Daoy (cell line): ENCODE results near the gene OVOL1. TPM values are rescaled to one million over a fixed set of nuclear protein-coding genes. Genes with fewer than 3 reads are reported as not detected.
"Not testable (repeated sequence)": the region's sequence is repeated elsewhere in the genome, so short reads cannot be mapped to it uniquely, and the experiment has no call there.

Source experiments
- DNase-seq: peaks from one replicate; pipeline ENCODE4 v3.0.0-alpha.2; 2015; ENCODE audit warnings: low read depth
- total RNA-seq: library from RNA; depleted of rRNA; stranded (reverse); fragments of >200 nt; shearing (Covaris generic); gene quantifications from 2 replicates; pipeline ENCODE4 v1.2.3, GENCODE V29; 2014; rRNA removed

The OVOL1 gene
- total RNA-seq, 1 experiment from 2014 or later = not detected

DNA sequence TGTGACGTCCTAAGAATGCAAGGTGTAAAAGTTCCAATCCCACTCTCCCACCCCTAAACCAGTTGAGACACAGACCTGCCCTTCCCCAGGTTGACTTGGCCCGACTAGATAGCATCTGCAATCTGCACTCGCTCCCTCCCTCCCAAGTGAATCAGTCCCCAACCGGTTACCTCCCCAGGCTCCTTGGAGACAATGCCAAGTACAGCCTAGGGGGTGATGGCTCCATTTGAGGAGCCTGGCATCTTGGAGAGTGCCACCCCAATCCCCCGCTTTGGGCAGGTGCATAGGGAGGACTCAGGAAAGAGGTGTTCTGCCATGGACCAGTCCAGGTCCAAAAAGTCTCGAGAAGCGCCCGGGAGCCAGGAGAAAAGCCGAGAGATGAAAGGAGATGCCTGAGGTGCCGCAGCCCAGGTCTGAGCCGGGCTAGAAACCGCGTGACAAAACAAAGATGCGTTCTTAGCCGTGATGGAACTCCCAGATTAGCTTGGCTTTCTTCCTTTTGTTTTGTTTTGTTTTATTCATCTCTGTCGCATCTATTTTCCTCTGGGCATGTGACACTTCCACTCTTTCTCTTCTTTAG lies 28.2 kb downstream of the OVOL1 start:
- no peak for DNase-seq

DNA sequence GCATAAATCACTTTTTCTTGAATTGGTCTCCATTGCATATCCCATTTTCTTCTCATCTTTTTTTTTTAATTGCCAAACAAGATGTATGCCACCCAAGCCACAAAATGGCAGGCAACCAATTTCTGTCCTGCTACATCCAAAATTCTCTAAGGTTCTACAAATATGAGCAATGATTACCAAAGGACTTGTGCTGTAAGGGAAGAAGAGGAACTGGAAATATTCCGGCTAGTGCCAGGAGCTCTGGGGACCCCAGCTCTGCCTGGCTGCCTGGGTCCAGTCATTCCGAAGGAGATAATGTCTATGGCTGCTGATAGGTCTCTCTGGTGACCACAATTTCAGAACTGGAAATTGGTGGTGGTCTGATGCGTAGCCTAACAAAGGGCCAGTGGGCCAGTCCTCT lies 29.8 kb downstream of the OVOL1 start:
- DNase-seq = no peak

DNA sequence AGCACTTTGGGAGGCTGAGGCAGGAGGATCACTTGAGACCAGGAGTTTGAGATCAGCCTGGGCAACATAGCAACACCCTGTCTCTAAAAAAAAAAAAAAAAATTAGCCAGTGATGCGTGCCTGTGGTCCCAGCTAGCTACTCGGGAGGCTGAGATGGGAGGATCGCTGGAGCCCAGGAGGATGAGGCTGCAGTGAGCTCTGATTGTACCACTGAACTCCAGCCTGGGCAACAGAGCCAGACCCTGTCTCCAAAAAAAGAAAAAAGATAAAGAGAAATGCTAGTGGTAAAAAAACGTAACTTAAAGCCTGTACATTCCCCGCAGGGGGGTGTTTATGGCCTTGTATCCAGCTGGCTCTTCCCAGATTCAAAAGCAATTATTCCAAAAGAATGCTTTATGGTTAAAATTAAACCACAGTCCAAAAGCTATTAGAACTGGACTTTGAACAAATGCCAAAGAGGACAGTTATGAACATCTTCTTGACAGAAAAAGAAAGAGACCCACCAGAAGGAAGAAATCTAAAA lies 30.5 kb downstream of the OVOL1 start:
- no peak for DNase-seq

DNA sequence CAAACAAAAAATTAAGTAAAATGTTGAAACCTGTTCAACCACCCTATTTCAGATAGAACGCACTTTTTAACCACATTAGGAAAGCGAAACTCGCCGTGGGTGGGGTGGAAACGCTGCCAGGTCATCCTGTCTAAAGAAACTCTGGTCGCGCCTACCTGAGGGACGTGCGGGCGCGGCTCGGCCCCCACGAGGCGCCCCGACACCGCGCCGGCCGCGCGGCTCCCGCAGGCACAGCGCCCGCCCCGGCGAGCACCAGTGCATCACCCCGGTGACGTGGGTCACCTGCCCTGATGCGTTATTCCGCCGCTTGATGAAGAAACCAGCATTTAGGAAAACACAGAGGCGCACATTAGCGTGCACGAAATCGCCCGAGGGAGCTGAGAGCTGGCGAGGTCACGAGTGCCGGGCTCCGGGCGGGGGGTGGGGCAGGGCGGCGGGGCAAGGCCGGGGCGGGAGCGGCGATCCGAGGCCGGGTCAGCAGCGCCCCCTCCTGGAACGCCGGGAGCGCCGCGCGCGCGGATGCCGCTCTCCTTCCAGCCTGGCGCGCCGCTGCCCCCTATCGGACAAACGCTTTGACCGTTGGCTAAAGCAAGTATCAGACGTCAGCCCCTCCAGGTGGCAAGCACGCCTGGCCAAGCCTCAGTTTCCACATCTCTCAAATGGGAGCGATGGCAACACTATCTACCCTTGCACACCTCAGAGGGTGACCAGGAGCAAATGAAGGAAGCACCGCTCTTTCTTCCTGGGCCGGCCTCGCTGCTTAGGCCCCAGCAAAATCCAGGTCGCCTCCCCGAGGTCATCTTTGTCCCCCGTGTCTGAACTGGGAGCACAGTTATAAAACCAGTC lies 31.2 kb downstream of the OVOL1 start:
- DNase-seq = peak; percentile 90

DNA sequence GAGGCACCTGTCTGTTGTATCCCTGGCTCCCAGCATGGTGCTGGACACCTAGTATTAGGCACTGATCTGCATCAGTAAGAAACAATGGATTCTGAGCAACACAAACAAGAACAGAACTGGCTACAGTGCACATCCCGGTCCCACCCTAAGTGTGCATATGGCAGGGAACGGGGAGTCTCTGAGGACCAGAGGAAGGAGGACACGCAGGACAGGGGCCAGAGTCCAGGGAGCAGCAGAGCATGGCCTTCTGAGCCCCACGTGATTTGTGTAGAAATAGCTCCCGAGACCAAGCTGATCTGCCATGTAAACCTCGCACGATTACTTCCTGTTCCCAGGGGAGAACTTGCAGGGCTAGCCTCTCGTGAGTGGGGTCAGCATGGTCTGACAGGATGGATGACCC lies 34.2 kb downstream of the OVOL1 start:
- no peak for DNase-seq

DNA sequence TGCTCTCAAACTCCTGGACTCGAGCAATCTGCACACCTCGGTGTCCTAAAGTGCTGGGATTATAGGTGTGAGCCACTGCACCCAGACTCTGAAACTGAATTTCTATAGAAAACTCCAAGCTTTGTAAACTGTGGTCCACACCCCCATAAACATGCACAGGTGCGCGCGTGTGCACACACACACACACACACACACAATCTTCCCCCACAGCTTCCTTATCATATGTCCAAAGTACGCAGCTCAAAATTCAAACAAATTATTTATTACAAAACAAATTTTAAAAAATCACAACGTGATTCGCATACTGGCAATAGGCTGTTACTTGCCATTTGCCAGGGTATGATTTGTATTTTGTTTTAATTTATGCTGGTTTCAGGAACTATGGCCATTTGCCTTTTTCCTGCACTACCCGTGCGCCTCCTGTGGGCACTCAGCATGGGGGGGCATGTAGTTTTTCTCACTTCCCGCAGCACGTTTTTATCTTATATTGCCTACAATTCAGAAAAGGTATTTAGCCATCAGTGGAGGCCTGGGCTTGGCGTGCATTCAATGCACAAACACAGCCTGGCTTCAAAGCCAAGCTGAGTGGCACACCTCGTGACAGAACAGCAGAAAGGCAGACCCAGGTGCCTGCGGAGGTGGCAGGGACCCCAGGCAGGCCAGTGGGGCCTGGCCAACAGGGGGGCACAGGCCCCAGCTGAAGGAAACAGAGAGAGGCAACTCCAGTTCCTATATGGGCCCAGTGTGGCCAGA lies 36.1 kb downstream of the OVOL1 start:
- DNase-seq = no peak

DNA sequence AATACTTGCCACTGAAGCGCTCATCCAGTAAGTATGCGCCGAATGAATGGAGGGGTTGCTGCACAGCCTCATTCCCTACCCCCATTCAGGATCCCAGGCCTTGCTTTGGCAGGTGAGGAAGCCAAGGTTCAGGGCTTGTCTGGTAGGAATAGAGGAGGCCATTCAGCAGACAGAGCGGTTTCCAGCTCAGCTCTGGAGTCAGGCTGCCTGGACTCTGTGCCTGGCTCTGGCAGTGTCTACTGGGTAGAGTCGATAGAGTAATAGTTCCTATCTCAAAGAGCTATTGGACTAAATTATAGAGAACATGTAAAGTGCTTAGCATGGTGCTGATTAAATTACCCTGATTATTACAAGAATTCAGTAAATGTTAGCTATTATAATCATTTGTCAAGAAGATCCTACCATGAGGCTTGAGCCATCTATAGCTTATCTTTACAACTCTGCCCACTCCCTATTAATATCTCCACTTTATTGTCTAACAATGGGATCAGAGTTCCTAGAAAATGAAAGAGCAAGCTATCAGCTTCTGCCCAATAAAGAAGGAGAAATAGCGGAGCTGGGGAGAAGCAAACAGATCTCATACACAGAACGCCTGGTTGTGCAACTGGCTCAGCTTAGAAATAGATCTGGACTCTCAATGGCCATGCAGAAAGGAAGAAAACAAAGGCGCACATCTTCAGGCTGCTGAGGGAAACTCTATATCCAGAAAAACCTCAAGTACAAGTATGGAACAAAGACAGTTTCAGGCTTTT lies 40.3 kb downstream of the OVOL1 start:
- no peak for DNase-seq

DNA sequence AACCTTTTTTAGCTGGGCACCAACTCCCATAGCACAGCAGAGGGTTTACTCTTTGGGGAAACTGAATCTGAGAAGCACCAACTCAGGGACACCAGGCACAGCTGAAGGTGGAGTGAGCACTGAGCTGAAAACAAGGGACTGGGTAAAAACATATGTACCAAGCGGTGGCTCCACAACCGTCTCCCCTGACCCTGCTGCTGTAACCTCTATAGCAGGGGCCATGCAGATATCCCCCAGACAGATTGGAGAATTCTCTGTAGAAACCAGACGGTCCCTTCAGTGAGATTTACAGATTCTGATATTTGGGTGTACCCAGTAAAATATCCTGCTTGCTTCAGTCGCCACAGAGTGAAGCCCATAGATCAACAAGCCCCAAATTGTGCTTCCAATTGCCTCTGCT lies 42.6 kb downstream of the OVOL1 start:
- no peak for DNase-seq

DNA sequence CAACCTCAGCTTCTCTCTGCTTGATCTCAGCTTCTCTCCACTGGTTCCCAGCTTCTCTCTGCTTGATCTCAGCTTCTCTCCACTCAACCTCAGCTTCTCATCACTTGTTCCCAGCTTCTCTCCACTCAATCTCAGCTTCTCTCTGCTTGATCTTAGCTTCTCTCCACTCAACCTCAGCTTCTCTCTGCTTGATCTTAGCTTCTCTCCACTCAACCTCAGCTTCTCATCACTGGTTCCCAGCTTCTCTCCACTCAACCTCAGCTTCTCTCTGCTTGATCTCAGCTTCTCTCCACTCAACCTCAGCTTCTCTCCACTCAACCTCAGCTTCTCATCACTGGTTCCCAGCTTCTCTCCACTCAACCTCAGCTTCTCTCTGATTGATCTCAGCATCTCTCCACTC lies 45.4 kb downstream of the OVOL1 start:
- DNase-seq = not testable (repeated sequence)

DNA sequence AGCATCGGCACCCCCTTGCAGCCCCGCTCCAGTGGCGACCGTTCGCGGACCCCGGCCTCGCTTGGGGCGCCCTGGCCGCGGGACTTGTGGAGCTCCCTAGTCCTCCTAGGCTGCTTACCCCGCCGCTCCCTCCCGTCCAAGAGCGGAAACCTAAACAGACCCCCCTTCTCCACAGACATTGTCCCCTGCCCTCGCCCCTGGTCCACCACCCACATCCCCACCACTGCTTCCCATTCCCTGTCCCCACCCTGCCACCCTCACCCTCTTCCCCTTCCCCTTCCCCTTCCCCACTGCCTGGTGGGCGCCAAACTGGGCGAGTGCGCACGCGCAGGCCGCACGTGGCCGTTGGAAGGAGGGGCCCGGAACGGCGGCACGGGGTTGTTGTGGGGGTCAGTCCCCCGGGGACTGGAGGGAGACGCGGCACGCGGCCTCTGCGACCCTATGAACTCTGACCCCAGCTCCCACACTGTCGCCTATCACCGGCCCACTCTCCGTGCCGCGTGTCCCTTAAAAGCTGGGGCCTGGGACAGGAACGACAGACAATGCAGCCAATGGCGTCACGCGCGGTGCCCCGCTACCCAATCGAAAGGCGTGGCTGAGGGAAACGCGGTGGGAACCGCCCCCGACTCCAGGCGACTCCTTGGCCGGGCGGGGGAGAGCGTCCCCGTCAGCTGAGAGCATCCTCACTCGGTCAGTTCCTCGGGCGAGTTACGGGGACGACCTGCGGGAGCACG lies 46.6 kb downstream of the OVOL1 start, which contains the start of gene SNX32:
SNX32 (plus strand) TSS at position 667 of the 734 bp plus-strand sequence. CDS start 103 bp downstream, outside the sequence.
- peak; percentile 94 for DNase-seq

DNA sequence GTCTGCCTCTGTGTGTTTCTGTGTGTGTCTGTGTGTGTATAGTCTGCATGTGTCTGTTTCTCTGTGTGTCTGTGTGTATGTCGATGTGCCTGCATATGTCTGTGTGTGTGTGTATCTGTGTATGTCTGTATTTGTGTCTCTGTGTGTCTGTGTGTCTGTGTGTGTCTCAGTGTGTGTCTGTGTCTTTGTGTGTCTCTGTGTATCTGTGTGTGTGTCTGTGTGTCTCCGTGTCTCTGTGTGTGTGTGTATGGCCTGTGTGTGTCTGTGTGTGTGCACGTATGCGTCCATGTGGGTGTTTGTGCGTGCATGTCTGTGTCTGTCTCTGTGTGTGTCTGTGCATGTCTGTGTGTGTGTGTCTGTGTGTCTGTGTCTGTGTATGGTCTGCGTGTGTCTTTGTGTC lies 47.3 kb downstream of the OVOL1 start:
- DNase-seq = no peak

DNA sequence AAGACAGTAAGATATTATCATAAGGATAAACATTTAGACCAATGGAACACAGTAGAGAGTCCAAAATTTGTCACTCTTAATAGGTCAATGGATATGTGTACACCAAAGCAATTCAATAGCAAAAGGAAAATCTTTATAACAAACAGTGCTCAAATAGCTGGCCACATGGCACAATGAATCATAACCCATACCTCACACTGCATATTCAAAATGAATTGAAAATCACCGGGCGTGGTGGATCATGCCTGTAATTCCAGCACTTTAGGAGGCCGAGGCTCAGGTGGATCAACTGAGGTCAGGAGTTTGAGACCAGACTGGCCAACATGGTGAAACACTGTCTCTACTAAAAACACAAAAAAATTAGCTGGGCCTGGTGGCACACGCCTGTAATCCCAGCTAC lies 55.3 kb downstream of the OVOL1 start:
- no peak for DNase-seq

DNA sequence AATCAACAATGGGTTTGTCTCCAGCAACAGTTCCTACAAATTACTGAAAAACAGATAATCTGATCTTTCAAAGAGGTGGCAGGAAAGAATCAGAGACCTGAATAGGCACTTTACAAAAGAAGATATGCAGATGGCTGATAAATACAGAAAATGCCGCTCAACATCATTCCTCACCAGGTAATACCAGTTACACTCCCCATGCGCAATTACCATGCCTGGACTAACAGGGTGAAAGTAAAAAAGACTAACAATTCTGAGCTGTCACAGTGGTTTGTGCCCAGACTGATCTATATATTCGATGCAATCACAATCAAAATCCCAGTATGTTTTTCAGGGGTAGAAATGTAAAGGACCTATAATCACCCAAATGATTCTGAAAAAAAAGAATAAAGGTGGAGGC lies 56.9 kb downstream of the OVOL1 start:
- no peak for DNase-seq

DNA sequence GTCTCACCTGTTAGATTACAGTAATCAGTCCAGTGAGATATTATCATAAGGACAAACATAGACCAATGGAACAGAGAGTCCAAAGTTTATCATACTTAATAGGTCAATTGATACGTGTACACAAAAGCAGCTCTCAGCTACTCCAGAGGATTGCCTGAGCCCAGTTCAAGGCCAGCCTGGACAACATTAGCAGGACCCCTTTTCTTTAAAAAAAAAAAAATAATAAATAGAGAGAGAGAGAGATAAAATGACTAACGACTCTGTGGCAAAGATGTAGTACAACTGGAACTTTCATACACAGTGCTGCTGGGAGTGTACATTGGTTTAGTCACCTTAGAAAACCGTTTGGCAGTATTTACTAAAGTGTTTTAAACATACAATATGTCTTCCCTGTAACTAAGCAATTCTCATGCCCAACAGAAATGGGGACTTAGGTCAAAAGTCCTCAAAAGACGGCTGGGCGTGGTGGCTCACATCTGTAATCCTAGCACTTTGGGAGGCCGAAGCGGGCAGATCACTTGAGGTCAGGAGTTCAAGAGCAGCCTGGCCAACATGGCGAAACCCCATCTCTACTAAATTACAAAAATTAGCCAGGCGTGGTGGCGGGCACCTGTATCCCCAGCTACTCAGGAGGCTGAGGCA lies 57.5 kb downstream of the OVOL1 start:
- no peak for DNase-seq

Other genes starting within 250 kb of the OVOL1 start
- 31.0 and 49.4 TPM in 2 replicates for gene LTBP3, start 228.7 kb upstream of the OVOL1 start, total RNA-seq
- 77.3 and 117 TPM in 2 replicates for gene ZNRD2, start 216.6 kb upstream of the OVOL1 start, total RNA-seq
- 23.7 and 30.2 TPM in 2 replicates for gene FAM89B, start 214.5 kb upstream of the OVOL1 start, total RNA-seq
- gene EHBP1L1, start 211.0 kb upstream of the OVOL1 start, total RNA-seq = 30.9 and 34.2 TPM in 2 replicates
- gene KCNK7, start 191.3 kb upstream of the OVOL1 start, total RNA-seq = not detected in 2 replicates
- 16.6 and 22.4 TPM in 2 replicates for gene MAP3K11, start 172.8 kb upstream of the OVOL1 start, total RNA-seq
- gene PCNX3, start 171.3 kb upstream of the OVOL1 start, total RNA-seq = 15.1 and 16.2 TPM in 2 replicates
- gene SIPA1, start 149.0 kb upstream of the OVOL1 start, total RNA-seq = 11.1 and 12.6 TPM in 2 replicates
- gene RELA, start 124.1 kb upstream of the OVOL1 start, total RNA-seq = 14.9 and 19.7 TPM in 2 replicates
- 59.4 and 66.9 TPM in 2 replicates for gene KAT5, start 74.8 kb upstream of the OVOL1 start, total RNA-seq
- gene RNASEH2C, start 66.3 kb upstream of the OVOL1 start, total RNA-seq = 61.2 and 80.5 TPM in 2 replicates
- 10.7 and 13.0 TPM in 2 replicates for gene AP5B1, start 6.1 kb upstream of the OVOL1 start, total RNA-seq
- gene SNX32, start 46.9 kb downstream of the OVOL1 start, total RNA-seq = 0.39 TPM in 1 of 2 replicates, not detected in the other
- gene CFL1, start 71.1 kb downstream of the OVOL1 start, total RNA-seq = 1,524 and 1,831 TPM in 2 replicates
- 54.9 and 63.1 TPM in 2 replicates for gene MUS81, start 73.4 kb downstream of the OVOL1 start, total RNA-seq
- gene EFEMP2, start 85.7 kb downstream of the OVOL1 start, total RNA-seq = 7.1 and 7.4 TPM in 2 replicates
- 0.11 TPM in 1 of 2 replicates, not detected in the other for gene CTSW, start 92.8 kb downstream of the OVOL1 start, total RNA-seq
- gene FIBP, start 101.4 kb downstream of the OVOL1 start, total RNA-seq = 104 and 124 TPM in 2 replicates
- 43.7 and 61.0 TPM in 2 replicates for gene CCDC85B, start 103.6 kb downstream of the OVOL1 start, total RNA-seq
- 54.0 and 59.3 TPM in 2 replicates for gene FOSL1, start 113.3 kb downstream of the OVOL1 start, total RNA-seq
- gene C11orf68, start 132.0 kb downstream of the OVOL1 start, total RNA-seq = 12.5 and 19.1 TPM in 2 replicates
- gene DRAP1, start 132.4 kb downstream of the OVOL1 start, total RNA-seq = 267 and 294 TPM in 2 replicates
- not detected in 2 replicates for gene TSGA10IP, start 158.4 kb downstream of the OVOL1 start, total RNA-seq
- 67.4 and 84.6 TPM in 2 replicates for gene SART1, start 174.7 kb downstream of the OVOL1 start, total RNA-seq
- 58.6 and 60.9 TPM in 2 replicates for gene EIF1AD, start 215.1 kb downstream of the OVOL1 start, total RNA-seq
- 54.1 and 65.0 TPM in 2 replicates for gene BANF1, start 215.4 kb downstream of the OVOL1 start, total RNA-seq
- gene CST6, start 224.9 kb downstream of the OVOL1 start, total RNA-seq = not detected in 2 replicates
- 0.45 and 1.3 TPM in 2 replicates for gene CATSPER1, start 239.4 kb downstream of the OVOL1 start, total RNA-seq